HG03045 (cell line): Measurements from ENCODE around the gene DCAF5.

Source experiments
- ATAC-seq: cut with Tn5 transposase; IDR thresholded peaks from one replicate; pipeline ENCODE4 v1.9.1; 2021; ENCODE audit warnings: mild to moderate bottlenecking, moderate library complexity; ENCODE audit not compliant: unreplicated experiment

Gene DCAF5

DNA sequence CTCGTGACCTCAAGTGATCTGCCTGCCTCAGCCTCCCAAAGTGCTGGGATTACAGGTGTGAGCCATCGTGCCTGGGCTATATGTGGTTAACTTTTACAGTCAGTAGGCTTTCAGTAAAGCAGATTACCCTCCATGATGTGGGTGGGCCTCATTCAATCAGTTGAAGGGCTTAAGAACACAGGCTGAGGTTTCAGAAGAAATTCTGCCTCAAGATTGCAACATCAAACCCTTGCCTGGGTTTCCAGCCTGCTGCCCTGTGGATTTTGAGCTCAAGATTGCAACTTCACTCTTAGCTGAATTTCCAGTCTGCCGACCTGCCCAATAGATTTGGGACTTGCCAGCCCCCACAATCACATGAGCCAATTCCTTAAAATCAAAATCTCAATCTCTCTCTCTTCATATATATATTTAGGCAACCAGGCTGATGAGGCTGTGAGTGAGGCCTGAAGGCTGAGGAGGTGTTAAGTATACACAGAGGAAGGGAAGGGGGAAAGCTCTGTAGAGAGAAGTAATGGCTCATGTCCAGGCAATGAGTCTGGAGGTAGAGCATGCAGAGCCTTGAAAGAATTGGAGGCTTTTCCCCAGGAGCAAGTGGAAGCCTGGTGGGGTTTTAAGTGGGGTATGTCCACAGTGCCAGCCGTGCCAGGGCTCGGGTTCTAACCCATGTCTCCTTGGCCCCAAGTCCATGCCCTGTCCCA lies 140.5 kb downstream of the DCAF5 start:
- no peak for ATAC-seq

DNA sequence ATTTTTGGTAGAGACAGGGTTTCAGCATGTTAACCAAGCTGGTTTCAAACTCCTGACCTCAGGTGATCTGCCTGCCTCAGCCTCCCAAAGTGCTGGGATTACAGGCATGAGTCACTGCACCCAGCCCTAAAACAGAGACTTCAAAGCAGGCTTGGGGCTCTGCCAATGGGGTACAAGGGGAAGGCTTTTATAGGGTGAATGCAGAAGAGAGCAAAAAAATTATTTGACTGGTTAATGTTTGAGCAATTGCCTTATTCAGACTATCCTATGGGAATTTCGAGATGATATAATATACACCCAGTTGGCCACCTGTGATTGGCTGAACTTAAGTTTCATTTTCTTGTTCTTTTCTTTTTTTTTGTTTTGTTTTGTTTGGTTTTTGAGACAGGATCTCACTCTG lies 142.3 kb downstream of the DCAF5 start:
- no peak for ATAC-seq

- ATAC-seq, result no peak
Measured at GRCh38 chr14:69008421-69008884, 144.5 kb downstream of the DCAF5 start.

DNA sequence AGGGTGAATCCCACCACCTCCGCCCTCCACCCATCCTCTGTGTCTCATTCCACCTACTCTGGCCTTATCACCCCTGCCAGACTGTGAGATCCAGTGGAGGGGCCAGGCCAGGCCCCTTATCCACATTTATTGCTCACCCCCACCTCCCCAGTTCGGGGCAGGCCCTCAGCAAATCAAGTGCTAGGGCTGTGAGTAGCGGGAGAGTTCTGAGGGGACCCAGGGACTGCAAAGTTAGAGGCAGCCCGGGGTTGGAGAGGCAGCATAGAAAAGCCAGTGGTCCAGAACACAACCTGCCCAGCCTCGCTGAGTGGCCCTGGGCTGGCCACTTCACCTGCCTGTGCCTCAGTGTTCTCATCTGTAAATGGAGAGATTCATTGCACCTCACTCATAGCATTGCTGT lies 146.6 kb downstream of the DCAF5 start:
- no peak for ATAC-seq

DNA sequence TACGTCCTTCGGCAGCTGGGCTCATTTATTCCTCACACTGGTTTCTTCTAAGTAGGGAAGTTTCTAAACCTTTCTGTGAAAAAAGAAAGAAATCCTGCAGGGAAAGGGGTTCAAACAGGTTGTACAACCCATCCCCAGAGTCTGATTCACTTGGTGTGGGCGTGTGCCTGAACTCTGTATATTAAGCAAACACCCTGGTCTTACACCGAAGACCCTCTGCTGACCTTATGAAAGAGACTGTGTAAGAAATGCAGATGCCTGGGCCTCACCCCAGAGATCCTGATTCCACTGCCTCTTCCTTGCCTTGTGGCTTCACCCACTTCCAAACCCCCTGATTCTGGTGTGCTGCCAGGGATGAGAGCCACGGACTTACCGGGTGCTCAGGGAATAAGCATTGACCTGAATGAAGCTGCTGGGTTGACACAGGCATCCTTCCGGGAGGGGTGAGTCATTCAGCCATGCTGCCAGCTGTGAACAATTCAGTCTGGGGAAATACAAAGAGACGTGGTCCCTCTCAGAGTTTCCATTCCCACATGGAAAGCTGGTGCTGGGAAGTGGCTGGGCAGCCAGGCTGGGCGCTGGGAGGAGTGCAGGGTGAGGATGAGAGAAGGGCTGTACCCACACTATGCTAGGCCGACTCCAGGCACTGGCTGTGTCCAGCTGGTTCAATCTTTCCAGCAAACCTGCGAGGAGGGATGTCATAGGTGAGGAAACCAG lies 147.3 kb downstream of the DCAF5 start:
- no peak for ATAC-seq

GRCh38 chr14:69004731-69005431 lies 148.0 kb downstream of the DCAF5 start:
- no peak for ATAC-seq

- ATAC-seq, result no peak
Measured at GRCh38 chr14:69003626-69004025, 149.3 kb downstream of the DCAF5 start.

DNA sequence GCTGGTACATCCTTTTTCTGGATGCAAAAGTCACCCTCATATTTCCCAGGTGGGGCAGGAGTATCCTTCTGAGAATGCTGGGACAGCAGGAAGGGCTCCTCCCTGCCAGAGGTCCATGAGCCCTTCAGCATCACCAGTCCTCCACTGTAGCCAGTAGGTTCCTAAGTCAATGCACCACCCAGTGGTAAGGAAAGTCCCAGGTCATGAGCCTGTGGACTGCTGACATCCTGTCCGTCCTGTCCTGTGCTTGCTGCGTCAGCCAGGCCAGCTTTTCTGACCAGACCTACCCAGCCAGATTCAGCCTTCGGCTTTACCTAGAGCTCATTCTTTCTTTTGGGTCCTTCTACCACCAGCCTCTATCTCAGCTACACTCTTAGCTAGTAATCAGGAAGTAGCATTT lies 150.8 kb downstream of the DCAF5 start:
- ATAC-seq, result no peak

GRCh38 chr14:69001375-69001774 lies 151.5 kb downstream of the DCAF5 start:
- ATAC-seq, result no peak
